GM13976 (cell line): ENCODE measurements around the gene SCEL.

Experiments used
- DNase-seq: peaks from one replicate; pipeline ENCODE4 v3.0.0; 2012; ENCODE audit warnings: low spot score
- in situ Hi-C: fragments of 300-500 bp; cut with MboI; formaldehyde crosslinking; loops from one replicate; pipeline ENCODE4 v1.12.0; 2022; ENCODE audit warnings: low sequenced_read_pairs, mixed read lengths, inconsistent platforms; ENCODE audit not compliant: unreplicated experiment
- TF ChIP-seq, protein P1 (sequence below): IDR thresholded peaks from 2 replicates; pipeline ENCODE4 v1.5.1; 2012; ENCODE audit warnings: borderline replicate concordance, mild to moderate bottlenecking; ENCODE audit not compliant: insufficient read depth; ENCODE audit errors: extremely low read depth, missing control alignments, control extremely low read depth

Gene SCEL, protein sequence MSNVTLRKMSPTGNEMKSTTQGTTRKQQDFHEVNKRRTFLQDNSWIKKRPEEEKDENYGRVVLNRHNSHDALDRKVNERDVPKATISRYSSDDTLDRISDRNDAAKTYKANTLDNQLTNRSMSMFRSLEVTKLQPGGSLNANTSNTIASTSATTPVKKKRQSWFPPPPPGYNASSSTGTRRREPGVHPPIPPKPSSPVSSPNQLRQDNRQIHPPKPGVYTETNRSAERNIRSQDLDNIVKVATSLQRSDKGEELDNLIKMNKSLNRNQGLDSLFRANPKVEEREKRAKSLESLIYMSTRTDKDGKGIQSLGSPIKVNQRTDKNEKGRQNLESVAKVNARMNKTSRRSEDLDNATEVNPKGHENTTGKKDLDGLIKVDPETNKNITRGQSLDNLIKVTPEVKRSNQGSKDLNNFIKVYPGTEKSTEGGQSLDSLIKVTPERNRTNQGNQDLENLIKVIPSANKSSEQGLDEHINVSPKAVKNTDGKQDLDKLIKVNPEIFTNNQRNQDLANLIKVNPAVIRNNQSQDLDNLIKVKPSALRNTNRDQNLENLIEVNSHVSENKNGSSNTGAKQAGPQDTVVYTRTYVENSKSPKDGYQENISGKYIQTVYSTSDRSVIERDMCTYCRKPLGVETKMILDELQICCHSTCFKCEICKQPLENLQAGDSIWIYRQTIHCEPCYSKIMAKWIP

DNA sequence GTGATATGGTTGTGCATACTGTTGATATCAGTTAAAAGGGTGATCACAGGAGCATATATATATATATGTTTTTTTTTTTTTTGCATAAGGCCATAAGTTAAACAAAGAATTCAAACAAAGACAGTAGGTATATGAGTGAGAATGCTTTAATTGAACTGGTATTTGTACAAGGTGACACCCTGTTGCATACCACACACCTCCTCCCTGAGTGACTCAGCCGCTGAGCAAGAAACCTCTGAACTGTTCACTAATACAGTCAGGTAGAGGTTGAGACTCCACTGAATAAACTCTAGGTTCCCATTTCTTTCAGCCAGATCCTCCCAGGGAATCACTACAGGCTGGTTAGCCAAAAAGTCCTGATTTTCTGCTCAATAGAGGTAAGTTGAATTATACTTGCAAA is at the start of gene SCEL:
SCEL (plus strand) TSS at position 259 of the 400 bp plus-strand sequence. CDS start 20,170 bp downstream, outside the sequence.
- DNase-seq = no peak
- in situ Hi-C loops = no loop called here
- TF ChIP-seq, protein P1, sequence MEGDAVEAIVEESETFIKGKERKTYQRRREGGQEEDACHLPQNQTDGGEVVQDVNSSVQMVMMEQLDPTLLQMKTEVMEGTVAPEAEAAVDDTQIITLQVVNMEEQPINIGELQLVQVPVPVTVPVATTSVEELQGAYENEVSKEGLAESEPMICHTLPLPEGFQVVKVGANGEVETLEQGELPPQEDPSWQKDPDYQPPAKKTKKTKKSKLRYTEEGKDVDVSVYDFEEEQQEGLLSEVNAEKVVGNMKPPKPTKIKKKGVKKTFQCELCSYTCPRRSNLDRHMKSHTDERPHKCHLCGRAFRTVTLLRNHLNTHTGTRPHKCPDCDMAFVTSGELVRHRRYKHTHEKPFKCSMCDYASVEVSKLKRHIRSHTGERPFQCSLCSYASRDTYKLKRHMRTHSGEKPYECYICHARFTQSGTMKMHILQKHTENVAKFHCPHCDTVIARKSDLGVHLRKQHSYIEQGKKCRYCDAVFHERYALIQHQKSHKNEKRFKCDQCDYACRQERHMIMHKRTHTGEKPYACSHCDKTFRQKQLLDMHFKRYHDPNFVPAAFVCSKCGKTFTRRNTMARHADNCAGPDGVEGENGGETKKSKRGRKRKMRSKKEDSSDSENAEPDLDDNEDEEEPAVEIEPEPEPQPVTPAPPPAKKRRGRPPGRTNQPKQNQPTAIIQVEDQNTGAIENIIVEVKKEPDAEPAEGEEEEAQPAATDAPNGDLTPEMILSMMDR = no peak

DNA sequence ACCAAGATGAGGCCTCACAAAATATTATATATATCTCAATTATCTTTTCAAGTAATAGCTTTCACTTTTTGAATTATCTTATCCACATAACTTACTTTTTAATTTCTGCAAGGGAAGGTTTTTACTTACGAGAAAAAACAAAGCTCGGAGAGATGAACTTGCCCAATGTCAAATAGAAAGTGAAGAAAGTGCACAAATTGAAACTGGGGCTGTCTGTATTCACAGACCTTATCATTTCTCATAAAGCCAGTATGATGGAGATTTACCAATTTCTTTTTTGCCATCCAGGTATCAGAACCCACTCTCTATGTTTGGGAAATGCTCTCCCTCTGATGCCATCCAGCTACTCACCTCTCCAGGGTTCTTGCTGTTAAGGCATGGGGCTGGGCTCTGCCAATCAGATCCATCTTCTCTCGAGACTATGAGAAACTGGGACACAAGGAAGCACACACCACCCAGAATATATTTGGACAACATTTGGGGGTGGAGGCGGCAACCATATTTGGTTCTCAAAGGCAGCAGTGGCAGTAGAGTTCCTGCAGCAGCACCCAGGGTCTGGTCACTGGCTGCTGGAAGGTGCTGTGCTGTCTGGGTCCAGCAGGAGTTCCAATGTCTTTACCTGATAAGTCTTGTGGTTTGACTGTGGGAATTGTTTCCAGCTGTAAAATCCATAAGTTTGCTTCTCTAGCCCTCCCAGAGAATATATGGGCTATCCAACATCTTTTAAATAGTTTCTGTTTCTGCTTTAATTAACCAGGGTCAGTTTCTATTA is 45.8 kb upstream of the SCEL start:
- DNase-seq = no peak
- TF ChIP-seq, protein P1 = no peak
- in situ Hi-C loops = loop anchor here (10.0 kb wide), 1 partner anchor 75 kb away; no protein-coding TSS in a partner anchor

DNA sequence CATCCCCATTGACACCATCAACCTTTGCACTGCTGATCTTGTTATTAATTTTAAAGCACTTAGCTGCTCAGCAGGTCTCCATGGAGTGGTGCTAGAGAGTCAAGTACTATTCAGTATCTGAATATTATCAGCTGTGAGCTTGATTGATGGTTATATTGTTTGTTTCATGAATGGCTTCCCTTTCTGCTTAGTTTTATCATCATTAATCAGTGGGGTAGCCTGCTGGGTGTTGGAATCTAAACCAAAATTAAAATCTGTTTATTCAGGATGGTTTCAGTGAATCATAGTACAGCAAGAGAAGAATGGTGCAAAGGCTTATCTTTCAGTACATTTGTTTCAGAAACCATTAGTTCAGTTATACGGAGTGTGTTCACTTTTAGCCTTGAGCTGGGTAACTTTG is 42.5 kb upstream of the SCEL start:
- TF ChIP-seq, protein P1 = peak; percentile 51
- in situ Hi-C loops = loop anchor here (10.0 kb wide), 1 partner anchor 72 kb away; no protein-coding TSS in a partner anchor
- DNase-seq = no peak

DNA sequence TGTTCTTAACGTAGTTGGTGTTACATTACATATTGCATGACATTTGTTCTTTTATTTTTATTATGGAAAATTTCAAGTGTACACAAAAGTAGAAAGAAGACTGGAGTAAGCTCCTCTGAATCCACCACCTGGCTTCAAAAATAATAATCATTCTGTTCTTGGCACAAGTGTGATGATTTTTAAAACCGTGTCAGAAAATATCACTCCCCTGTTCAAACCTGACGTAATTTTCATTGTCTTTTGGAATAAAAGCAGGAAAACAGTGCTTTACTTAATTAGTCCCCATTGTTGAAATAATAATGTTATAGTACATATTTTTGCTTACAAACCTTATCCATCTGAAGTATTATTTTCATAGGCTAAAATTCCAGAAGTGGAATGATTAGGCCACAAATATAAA is 41.3 kb upstream of the SCEL start:
- DNase-seq = no peak
- TF ChIP-seq, protein P1 = no peak
- in situ Hi-C loops = loop anchor here (10.0 kb wide), 1 partner anchor 71 kb away; no protein-coding TSS in a partner anchor

DNA sequence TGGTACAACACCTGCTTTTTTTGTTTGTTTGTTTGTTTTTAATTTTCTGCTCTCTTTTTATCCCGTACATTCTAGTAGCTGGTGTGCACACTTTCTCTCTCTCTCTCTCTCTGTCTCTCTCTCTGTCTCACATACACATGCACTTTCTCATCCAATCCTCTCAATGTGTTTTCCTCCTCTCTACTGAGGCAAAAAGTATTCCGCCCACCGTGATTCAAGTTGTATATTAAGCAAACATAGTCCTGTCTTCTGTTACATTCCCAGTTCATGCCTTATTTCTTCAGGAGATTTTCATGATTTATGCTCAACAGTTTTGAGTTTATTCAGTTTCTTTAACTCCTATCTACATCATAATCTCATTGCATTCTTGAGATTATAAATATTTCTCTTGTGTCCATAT is 38.2 kb upstream of the SCEL start:
- DNase-seq = no peak
- in situ Hi-C loops = loop anchor here (10.0 kb wide), 1 partner anchor 67 kb away; no protein-coding TSS in a partner anchor
- TF ChIP-seq, protein P1 = no peak

DNA sequence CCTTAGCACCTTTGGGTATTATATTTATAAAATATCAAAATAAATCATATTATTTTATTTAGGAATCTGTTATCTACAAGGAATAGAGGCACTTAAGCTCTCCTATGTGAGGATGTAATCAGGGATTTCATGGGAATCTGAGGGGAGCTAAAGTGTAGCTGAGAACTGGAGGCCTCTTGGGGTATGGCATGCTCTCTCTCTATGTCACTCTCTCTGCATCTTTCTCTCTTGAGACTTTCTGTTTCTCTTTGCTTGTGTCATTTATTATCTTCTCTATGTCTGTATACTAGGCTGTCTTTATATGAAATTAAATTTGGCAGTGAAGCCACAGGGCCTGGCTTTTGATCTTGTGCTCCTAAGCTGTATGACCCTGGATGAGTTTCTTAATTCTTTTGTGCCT is 37.7 kb upstream of the SCEL start:
- in situ Hi-C loops = loop anchor here (10.0 kb wide), 1 partner anchor 67 kb away; no protein-coding TSS in a partner anchor
- TF ChIP-seq, protein P1 = no peak
- DNase-seq = no peak
